Right lung (tissue), 5 donors: Measurements from ENCODE around the gene RUNDC3A. TPM values are rescaled to one million over a fixed set of nuclear protein-coding genes. Genes with fewer than 3 reads are reported as not detected.
"Not testable (repeated sequence)": the region's sequence is repeated elsewhere in the genome, so short reads cannot be mapped to it uniquely, and the experiment has no call there.

ENCODE experiments used
- DNase-seq, 2 donors: peaks; one replicate each; pipeline ENCODE4 v3.0.0-alpha.2; 2013
- polyA plus RNA-seq, 5 donors: library from polyadenylated mRNA; unstranded; fragments of 120-200 nt; gene quantifications; one replicate each; pipeline versions ENCODE4 v1.2.1 to v1.2.3, GENCODE V29; 2013; ENCODE audit warnings: inconsistent platforms in 1 of 5, low replicate concordance in 1 of 5; ENCODE audit not compliant: insufficient read length in 5 of 5, insufficient read depth in 1 of 5

The RUNDC3A gene
- polyA plus RNA-seq, 5 donors: 1.6 to 4.3 (median 3.4) TPM

DNA sequence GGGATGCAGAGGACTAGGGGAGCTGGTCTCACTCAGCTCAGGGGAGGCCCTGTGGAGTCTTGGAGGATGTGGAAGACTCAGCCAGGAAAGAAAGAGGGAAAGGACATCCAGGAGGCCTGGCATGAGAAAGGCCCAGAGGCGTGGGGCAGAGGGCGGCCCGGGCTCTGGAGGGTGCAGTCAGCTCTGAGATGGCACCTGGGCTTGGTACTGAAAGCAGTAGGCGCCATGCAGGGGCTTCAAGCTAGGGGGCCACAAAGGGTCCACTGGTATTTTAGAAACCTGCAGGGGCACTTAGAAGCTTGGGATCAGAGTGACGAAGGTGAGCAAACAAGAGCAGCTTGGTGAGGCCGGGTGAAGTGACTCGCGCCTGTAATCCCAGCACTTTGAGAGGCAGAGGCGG is 49.7 kb downstream of the RUNDC3A start:
- DNase-seq: no peak

DNA sequence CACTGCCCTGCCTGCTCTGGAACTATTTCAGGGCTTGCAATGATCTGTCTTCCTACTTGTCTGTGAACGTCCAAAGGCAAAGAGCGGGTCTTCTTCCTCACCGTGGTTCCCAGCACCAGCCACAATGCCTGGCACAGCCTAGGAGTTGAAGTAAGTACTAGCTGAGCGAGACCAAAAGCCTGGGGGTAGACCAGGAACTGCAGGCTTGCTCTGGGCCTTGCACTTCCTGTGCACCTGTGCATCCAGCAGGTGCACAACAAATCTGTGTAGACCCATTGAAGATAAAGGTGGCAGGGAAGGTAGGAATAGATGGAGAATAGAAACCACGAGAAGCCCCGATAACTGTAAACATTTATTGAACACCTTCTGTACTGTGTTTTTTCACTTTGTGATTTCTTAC is 50.6 kb downstream of the RUNDC3A start:
- DNase-seq: no peak

- no peak for DNase-seq
Observed at GRCh38 chr17:44359458-44360143, 51.2 kb downstream of the RUNDC3A start.

DNA sequence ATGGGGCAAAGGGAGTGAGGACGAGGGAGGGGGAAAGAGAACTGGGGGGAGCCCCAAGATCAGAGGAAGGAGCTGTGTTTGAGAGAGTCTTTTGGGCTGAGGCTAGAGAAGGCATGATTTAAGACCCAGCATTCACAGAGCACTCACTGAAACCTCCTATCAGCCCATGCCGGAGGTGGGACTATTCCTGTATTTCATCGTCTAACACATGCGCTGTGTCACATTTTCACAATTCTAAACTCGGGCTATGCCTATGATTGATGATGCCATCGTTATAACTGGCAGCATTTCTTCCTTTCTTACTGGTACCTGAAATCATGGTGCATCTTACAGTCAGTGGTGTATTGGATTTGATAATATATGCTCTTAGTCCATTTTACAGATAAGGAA is 51.7 kb downstream of the RUNDC3A start:
- DNase-seq: no peak

DNA sequence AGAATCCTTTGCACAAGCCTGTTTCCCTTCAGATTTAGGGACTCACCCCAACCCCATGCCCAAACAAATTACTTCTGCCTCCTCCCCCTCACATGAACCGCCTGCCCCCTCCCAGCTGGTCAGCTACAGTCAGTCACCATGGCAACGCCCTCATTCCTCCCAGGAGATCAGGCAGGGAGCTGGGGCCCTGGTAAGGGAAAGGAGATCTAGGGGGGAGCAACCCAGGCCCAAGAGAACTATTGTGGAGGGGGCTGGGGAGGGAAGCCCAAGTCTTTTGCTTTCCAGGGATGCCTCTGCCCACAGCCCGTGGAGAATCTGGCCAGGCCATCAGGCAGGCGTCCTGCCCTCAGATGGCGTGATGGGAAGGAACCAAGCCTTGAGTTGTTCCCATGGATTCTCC is 52.4 kb downstream of the RUNDC3A start:
- peak in 1 of 2 donors; percentile 57 for DNase-seq

DNA sequence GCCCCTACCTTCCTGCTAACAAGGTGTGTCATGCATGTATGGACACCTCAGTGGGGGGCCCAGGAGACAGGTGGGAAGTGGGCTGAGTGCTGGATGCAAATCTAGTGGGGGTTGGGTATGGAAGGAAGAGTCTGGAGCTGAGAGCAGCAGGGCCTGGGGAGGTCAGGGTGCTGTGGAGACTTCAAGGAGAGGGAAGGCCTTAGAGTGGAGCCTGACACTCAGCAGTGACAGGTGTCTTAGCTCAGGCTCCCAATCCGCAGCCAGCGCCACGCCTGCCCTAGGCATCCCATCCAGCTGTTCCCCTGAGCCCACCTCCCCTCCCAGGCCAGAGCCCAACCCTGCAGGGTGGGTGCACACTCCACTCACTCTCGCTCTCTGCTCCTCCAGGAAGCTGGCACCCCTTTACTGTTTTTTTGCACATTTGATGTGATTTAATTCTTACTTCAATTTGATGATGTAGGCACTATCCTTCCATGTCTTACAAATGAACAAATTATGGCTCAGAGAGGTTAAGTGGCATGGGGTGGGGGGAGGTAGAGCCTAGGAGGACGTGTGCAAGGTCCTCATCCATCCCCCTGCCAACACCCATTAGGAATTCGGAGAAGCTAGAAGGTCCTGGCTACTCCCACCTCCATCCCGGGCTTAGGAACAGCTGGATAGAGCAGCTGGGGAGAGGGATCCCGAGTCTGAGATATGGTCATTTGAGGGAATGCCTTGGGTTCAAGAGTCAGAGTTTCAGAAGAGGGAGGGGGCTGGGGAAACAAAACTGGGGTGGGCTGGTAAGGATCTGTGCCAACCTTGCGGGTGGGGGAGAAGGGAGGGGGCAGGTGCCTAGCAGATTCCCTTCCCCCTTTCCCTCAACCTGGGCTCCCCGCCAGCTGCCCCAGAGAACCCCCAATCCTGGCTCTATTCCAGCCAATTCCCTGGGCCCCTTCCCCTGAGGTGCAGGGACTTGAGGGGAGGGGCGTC is 53.2 kb downstream of the RUNDC3A start:
- DNase-seq: no peak

DNA sequence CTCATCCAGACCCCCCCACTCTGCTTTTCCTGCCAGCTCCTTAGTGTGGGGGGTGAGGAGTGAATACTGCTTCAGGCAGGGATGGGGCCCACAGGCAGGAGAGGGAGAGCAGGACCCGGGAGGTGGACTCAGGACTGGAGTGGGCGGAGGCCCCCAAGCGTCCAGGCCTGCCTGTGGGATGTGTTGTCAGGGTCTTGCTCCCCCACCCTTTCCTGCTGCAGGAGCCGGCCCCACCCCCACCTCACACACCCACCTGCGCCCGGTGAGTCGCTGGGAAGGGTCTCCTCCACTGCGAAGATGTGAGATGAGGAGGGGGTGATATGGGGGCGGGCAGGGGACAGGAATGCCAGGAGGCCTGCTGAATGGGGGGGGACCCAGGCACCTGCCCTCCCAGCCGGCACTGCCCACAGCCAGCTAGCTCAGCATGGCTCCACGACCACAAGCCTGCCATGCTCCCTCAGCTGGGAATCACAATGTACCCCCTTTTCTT is 54.1 kb downstream of the RUNDC3A start:
- DNase-seq: no peak

DNA sequence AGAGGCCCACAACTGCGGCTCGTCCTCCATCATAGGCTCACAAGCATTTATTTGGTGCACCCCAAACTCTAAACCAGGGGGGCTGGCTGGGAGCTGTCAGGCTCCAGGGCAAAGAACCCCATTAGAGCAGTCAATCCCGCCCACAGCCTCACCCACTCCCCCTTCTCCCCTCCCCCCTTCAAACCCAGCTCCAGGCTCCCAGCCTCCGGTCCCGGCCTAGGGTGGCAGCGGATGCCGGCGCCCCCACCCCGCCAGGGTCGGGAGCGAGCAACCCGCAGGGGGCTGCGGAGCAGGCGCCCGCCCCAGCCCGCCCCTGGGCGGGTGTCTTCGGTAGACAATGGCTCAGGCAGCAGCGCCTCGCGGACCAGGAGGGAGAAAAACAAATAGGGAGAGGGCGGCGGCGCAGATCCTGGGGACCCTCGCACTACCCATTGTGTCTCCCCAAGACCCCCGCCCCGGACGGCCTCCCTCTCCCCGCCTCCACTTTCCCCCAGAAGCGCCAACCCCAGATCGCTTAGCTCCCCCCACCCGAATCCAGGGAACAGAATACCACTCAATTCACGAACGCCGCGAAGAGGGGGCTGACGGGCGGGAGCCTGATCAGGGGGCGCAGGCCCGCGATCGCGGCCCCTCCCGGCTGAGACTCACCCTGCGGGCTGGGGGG is 54.7 kb downstream of the RUNDC3A start:
- no peak for DNase-seq

DNA sequence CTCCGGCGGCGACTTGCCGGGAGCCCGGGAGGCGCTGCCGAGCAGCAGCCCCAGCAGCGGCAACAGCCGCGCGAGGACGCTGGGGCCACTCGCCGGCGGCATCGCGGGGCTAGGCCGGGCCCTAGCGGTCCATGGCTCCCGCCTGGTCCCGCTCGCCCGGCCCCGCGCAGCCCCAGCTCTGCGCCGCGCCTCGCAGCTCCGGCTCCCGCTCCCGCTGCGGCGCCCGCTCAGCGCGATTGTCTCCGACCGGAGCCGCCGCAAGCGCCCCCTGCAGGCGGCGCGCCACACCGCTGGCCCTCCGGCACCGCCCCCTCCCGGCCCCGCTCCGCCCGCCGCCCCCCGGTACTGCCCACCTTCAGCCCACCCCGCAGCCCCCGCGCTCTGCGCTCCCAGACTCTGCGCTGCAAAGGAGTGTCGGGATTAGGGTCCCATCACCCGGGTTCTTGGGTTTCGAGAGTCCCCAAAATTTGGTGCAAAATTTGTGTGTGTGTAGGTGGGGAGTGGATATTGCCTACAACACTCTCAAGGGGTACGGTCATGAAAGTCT is 55.3 kb downstream of the RUNDC3A start, which contains the start of gene FAM171A2:
Gene FAM171A2, minus strand, starts transcription at position 241 of the 547 bp plus-strand sequence. Its CDS starts 139 bp downstream, at position 102.
- DNase-seq: peak; percentile 65 to 66

DNA sequence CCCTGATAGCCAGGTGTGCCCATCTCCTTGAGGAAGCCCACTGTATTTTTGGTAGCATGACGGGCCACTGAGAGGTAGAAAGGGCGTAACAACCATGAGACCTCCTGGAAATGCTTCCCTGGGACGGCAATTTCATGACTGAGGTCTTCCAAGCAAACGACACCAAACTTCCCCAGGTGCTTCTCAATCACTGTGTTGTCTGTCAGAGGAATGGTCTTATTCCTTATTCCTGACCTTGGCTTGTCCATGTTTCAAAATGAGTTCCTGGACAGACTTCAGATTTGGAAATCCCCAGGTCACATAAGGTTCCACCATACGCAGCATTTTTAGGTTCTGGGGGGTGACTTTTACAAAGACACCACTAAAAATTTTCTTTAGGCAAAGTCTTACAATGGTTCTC is 56.6 kb downstream of the RUNDC3A start:
- not testable (repeated sequence) for DNase-seq

DNA sequence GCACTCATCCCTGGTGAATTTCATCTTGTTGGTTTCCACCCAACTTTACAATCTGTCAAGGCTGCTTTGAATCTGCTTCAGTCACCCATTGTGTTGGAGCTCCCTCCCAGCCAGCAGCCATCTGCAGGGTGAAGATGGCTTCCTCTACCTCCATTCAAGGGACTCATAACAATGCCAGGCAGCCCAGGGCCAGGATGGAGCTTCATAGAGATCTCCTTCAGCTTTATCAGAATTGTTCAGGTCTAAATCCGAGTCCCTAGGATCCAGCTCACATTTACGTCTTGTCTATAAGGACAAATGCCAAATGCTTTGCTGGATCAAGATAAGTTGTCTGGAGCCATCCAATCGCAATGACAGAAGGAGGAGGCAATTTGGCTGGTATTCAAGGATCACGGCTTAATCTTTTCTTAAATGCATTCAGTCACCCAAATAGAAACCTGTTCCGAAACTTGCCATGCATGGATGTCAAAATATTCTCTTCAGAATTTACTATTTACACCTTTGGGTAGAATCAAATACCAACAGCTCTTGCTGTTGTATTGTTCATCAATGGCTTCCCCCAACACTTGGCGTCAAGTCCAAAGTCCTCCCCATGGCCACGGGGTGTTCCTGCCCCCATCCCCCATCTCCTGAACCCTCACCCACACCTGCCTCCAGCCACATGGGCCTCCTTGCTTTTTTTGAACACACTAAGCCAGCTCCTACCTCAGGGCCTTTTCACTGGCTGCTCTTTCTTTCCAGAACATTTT is 59.0 kb downstream of the RUNDC3A start:
- no peak for DNase-seq

Other genes with a start within 250 kb of the RUNDC3A start
- gene LSM12, start 241.9 kb upstream of the RUNDC3A start, polyA plus RNA-seq: 10 to 100 TPM; 29.8 to 39.8 (median 36.2) TPM
- 10 to 100 TPM; 44.1 to 68.4 (median 51.0) TPM for gene G6PC3, start 237.9 kb upstream of the RUNDC3A start, polyA plus RNA-seq
- gene HDAC5, start 185.0 kb upstream of the RUNDC3A start, polyA plus RNA-seq: 10 to 100 TPM; 43.3 to 60.6 (median 57.4) TPM
- 1 to 10 TPM; 4.4 to 6.8 (median 5.5) TPM for gene HROB, start 166.7 kb upstream of the RUNDC3A start, polyA plus RNA-seq
- gene ASB16, start 137.9 kb upstream of the RUNDC3A start, polyA plus RNA-seq: 1 to 10 TPM; 2.7 to 3.6 (median 2.7) TPM
- 10 to 100 TPM; 45.6 to 55.7 (median 53.3) TPM for gene TMUB2, start 121.6 kb upstream of the RUNDC3A start, polyA plus RNA-seq
- gene ATXN7L3, start 108.7 kb upstream of the RUNDC3A start, polyA plus RNA-seq: 10 to 100 TPM; 50.4 to 72.3 (median 58.5) TPM
- 100 to 1,000 TPM in 4 of 5 donors, 10 to 100 TPM in 1; 99.8 to 129 (median 106) TPM for gene UBTF, start 88.9 kb upstream of the RUNDC3A start, polyA plus RNA-seq
- gene SLC4A1, start 40.5 kb upstream of the RUNDC3A start, polyA plus RNA-seq: 10 to 100 TPM in 3 of 5 donors, 1 to 10 TPM in 2; 7.5 to 32.1 (median 12.0) TPM
- 100 to 1,000 TPM in 1 of 5 donors, 10 to 100 TPM in 4; 53.0 to 104 (median 78.8) TPM for gene SLC25A39, start 16.2 kb downstream of the RUNDC3A start, polyA plus RNA-seq
- 100 to 1,000 TPM; 177 to 276 (median 210) TPM for gene GRN, start 36.7 kb downstream of the RUNDC3A start, polyA plus RNA-seq
- 10 to 100 TPM; 20.9 to 43.1 (median 29.5) TPM for gene FAM171A2, start 55.3 kb downstream of the RUNDC3A start, polyA plus RNA-seq
- 1 to 10 TPM; 6.4 to 8.2 (median 6.7) TPM for gene ITGA2B, start 81.0 kb downstream of the RUNDC3A start, polyA plus RNA-seq
- 10 to 100 TPM; 38.5 to 54.9 (median 50.4) TPM for gene GPATCH8, start 194.8 kb downstream of the RUNDC3A start, polyA plus RNA-seq
- 10 to 100 TPM; 21.6 to 34.5 (median 28.7) TPM for gene FZD2, start 248.9 kb downstream of the RUNDC3A start, polyA plus RNA-seq